GM15510 (cell line): ENCODE results near the gene RBM47.

Experiments used
- POLR2A ChIP-seq: IDR thresholded peaks from 3 replicates; pipeline ENCODE4 v1.6.1; 2011; ENCODE audit warnings: borderline replicate concordance; ENCODE audit not compliant: insufficient read length; ENCODE audit errors: extremely low read depth

Gene RBM47

DNA sequence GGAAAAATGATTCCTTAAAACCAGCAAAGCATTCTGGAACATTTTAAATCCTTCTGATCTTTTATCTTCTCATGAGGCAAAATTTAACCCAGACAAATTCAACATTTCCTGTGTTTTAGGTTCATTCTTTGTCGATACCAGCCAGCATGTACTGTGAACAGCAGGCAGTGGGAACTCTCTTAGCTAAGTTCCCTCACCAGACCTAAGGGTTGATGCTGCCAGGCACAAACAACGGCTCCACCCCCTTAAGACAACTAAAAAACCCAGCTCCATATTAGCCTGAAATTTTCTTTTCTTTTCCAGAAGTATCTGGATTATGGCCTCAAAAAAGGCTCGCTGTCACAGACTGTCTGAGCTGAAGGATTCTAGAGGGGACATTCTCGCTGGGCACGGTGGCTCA lies 2.4 kb upstream of the RBM47 start:
- no peak for TF ChIP-seq POLR2A

DNA sequence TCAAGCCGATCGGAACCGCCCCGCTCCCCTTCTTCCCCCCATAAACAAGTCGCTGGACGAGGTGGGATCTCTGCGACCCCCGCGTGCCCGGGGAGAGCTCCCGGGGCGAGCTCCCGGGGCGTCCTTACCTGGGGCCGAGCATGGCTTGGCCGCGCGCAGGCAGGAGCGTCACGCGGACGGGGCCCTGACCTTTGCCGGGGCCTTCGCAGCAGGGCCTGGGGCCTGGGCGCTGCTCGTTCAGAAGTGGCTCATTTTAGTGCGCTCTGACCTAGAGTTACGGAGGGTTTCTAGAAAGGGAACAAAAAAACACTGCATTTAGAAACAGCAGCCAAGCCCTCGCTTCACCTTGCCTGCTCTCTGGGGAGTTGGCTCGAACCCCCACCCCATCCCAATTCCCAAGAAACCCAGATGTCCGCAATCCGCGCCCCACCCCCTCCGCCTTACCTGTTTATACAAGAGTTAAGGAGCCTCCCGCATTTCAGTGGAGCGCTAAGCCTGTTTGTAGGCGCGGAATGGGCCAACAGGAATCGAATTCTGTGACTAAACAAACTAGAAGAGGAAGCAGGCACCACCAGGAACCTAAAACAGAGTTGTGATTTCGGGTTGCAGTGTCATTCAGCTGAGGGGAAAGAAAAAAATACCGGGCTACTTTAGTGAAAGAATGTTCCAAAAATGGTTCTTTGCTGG lies 814 bp upstream of the RBM47 start:
- peak; percentile 22 for TF ChIP-seq POLR2A

DNA sequence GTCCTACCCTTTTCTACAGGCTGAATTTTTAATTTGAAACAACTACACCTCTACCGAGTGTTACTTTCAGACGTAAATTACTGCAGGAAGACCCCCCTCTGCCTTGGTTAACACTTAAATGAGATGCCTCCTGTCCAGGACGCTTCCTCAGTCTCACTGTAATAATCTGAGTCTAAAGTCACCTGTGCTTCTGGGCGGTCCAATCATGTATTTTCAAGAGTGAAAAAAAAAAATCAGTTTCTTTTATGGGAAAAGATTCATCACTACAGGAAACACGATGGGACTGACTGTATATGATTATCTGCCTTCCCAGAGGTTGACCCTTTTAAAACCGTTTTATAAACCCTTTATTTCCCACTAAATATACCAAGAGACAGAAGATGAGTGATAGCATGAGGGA lies 776 bp downstream of the RBM47 start:
- no peak for TF ChIP-seq POLR2A

DNA sequence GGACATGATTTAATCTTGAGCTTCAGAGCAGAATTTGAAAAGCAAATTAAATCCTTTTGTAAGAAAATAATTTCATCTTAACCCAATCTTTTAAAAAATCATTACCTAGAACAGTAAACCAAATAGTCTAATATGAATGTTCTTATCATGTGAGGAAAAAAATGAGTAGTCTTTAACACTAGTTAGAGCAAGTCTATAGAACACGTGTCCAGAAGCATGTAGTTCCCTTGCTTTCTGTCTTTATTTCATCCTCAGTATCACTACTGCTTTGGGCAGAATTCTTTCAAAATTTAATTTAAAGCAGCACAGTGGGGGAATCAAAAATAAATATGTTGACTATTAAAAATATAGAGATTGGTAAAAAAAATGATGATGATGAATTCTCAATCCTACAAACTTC lies 2.1 kb downstream of the RBM47 start:
- no peak for TF ChIP-seq POLR2A

DNA sequence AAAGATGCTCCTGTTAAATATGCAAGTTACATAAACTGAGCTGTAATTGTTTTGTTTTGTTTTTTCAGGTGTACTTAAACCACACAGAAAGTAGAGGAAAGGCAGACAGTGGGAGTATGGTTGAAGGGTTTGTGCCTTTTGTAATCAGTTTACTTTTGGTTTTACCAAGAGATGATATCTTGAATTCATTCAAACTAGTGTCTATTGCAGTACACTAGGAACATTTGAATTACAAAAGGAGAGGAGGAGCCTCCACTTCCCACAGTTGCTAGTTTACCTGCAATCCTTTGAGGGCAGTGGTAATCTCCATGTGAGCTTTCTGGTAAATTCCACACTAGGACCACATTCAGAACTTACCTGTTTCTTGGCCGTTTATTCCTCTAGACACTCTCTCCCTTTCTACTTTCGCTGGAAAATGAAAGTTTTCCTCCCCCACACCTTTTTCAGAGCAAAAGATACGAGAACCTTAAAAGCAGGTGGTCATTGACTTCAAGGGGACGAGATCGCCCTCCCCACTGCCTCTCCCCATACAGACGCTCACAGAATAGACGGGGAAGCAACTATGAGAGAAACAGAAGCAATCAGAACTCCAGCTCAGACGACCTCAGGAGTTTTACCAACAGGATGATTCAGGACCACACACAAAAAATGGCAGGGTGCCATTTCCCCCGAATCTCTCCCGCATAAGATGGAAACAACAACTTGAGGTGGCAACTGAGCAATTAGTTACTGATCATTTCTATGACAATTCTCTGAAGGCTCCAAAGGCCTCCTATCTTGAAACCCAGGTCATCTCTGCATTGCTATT lies 3.3 kb downstream of the RBM47 start:
- no peak for TF ChIP-seq POLR2A

DNA sequence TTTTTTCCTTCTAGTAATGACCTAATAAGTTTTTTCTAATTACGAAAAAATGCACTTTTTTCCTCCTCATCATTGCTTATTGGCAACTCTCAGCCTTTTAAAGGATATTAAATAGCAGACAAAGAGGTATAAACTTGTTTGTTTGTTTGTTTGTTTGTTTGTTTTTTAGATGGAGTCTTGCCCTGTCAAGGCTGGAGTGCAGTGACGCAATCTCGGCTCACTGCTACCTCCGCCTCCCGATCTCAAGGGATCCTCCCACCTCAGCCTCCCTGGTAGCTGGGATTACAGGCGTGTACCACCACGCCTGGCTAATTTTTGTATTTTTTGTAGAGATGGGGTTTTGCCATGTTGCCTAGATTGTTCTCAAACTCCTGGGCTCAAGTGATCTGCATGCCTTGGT lies 6.0 kb downstream of the RBM47 start:
- TF ChIP-seq POLR2A, result no peak

DNA sequence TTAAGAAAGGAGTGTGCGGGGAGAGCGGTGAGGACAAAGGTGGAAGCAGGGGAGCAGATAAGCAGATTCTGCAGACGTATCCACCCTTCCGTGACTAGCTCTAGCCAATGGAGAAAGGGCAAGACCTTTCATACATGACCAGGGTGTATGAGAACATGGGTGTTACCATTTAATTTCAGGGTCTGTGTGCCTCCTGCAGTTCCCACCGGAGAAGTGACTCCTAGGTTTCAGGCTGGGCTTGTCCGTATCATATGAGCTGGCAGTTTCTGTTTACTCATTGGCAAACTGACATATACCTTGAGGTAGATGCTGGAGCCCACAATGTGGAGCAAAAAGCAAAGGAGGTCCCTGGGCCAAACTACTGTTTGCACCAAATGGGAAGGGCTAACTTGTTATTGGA lies 6.8 kb downstream of the RBM47 start:
- no peak for TF ChIP-seq POLR2A

DNA sequence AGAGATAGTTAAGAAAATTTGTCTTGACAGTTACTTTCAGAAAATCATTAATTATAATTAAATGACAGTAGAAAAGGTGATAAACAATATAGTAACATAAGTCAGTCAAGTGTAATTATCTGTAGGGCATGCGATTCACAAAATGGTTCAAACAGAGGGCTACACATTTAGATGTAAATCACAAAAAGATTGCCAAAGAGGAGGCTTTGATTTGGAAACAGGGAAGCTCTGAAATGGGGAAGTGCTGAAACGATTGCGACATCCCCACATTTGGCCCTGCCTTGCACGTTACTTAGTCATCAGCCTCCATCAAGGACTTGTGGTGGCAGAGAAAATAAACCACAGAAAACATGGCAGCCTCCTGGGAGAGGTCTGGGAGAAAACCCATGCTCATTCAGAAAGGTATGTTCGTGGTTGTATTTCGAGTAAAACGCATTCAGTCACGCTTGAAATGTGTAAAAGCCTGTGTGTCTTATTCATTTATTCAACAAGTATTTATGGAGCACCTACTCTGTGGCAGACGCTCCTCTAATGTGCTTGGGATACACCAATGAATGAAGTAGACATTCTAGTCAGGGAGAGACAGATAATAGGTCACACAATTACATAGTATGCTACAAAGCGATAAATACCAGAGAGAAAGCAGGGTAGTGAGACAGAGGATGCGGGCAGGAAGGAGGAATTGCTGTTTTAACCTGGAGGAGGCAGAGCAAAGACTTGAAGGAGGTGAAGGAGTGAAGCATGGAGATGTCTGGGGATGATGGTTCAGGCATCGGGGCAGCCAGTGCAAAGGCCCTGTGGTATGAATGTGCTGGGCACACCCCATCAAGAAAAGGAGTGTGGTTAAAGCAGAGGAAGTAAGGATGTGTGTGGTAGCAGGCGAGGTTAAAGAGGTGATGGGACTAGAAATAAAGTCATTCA lies 7.8 kb downstream of the RBM47 start:
- TF ChIP-seq POLR2A, result no peak

DNA sequence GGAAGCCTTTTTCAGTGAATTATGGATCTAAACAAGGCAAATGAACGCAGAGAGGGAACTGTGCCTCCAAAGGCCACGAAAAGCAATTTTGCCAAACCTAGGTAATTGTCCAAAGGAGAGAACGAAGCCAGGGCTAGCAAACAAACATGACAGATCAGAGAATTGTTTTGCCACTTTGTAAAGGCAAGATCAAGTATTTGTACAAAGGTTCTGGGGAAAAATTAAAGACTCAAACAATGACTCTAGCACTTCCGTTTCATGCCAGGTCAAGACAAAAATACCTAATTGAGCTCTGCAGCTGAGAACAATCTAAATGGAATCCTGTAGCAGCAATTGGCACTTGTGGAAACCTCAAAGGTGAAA lies 8.5 kb downstream of the RBM47 start:
- TF ChIP-seq POLR2A, result no peak

DNA sequence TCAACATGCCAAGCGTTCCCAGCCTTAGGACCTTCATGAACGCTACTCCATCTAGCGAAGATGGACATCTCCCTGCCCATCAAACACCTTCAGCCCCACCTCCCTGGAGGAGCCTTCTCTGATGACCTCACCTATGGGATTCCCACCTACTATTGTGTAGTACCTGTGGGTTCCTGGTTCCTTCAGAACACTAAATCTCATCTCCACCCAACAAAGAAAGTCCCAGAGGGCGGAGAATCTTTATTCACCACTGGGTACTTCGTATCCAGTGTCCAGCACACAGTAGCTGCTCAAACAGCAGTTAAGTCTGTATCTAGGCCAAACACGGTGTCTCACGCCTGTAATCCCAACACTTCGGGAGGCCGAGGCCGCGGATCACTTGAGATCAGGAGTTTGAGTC lies 10.1 kb downstream of the RBM47 start:
- TF ChIP-seq POLR2A, result no peak

DNA sequence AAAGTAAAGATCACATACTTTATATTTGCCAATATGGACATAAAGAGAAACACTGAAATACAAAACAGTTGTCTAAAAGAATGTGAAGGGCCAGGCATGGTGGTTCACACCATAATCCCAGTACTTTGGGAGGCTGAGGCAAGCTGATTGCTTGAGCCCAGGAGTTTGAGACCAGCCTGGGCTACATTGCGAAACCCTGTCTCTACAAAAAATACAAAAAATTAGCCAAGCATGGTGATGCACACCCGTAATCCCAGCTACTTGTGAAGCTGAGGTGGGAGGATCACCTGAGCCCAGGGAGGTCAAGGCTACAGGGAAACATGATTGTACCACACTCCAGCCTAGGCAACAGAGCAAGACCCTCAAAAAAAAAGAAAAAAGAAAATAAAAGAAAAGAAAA lies 11.8 kb downstream of the RBM47 start:
- TF ChIP-seq POLR2A, result no peak

DNA sequence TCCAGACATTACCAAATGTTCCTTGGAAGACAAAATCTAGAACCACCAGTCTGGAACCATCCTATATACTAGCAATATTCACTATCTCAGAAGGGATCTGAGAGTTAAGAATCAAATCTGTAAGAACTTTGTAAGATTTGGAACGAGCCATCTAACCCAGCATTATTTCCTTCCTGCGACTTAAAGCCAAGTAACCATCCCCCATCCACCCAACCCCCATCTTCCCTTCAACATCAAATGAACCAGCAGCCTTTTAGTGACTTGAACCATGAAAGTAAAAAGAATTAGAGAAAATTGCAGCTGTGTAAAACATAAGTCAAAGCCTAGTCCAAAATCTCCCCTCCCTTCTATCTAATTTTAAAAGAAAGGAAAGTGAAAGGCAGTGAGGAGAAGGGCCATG lies 15.6 kb downstream of the RBM47 start:
- TF ChIP-seq POLR2A, result no peak

DNA sequence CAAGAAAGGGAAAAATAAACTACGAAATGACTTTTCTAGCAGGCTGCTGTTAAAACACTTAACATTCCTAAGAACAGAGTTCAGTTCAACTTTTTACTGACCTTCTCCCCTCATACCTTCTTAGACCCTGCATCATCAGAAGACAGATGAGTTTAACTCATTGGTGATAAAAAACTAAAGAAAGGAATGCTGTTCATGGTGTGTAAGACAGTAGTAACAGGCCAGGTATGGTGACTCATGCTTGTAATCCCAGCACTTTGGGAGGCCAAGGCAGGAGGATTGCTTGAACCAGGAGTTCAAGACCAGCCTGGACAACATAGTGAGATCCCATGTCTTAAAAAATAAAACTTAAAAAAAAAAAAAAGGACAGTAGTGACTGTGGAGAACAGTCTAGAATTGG lies 16.2 kb downstream of the RBM47 start:
- TF ChIP-seq POLR2A, result no peak

DNA sequence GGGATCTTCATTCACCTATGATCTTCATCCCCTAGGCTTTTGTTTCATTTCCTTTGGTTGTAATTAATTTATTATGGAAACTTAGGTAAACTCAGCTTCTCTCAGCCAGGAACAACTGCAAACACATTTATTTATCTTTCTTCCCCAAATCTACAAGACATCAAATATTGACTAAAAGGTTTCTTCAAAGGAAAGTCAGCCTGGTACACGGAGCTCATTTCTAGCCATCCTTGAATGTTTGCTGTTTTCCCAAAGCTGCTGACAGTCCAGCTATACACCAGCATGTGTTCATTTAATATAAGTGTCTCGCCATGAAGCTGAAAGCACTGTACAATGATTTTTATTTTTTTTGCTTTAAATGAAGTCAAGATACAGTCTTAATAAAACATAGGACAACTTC lies 16.8 kb downstream of the RBM47 start:
- no peak for TF ChIP-seq POLR2A

DNA sequence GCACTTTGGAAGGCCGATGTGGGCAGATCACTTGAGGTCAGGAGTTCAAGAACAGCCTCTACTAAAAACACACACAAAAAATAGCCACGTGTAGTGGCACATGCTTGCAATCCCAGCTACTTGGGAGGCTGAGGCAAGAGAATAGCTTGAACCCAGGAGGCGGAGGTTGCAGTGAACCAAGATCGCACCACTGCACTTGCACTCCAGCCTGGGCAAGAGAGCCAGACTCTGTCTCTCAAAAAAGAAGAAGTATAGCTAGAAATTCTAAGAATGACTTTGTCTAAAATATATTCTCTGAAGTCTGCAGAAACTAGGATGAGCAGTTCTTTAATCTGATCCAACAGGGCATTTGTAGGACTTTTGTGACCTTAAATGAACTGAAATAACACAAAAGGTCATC lies 17.4 kb downstream of the RBM47 start:
- TF ChIP-seq POLR2A, result no peak
